Endothelial cell (in vitro differentiated cells): ENCODE measurements around the gene RAPGEF2. TPM values are rescaled to one million over a fixed set of nuclear protein-coding genes. Genes with fewer than 3 reads are reported as not detected.
A peak's percentile ranks its signal among the peaks of the same experiment; 100 is the strongest.

Experiments used
- DNase-seq: peaks from one replicate; pipeline ENCODE4 v3.0.0; 2021; ENCODE audit warnings: low spot score
- H3K27ac Mint-ChIP-seq: one replicate; pipeline ENCODE4 v1.8.0; 2021; ENCODE audit warnings: mixed read lengths, inconsistent platforms; ENCODE audit not compliant: unreplicated experiment
- H3K27me3 Mint-ChIP-seq: one replicate; pipeline ENCODE4 v1.8.0; 2021; ENCODE audit warnings: mild to moderate bottlenecking, moderate library complexity, mixed read lengths, inconsistent platforms; ENCODE audit not compliant: unreplicated experiment
- H3K36me3 Mint-ChIP-seq: one replicate; pipeline ENCODE4 v1.8.0; 2021; ENCODE audit warnings: mild to moderate bottlenecking, low read depth, mixed read lengths, inconsistent platforms; ENCODE audit not compliant: unreplicated experiment
- H3K4me1 Mint-ChIP-seq: one replicate; pipeline ENCODE4 v1.8.0; 2021; ENCODE audit warnings: mild to moderate bottlenecking, mixed read lengths, inconsistent platforms; ENCODE audit not compliant: unreplicated experiment
- H3K4me3 Mint-ChIP-seq: one replicate; pipeline ENCODE4 v1.8.0; 2021; ENCODE audit warnings: mild to moderate bottlenecking, mixed read lengths, inconsistent platforms; ENCODE audit not compliant: unreplicated experiment
- H3K9me3 Mint-ChIP-seq: one replicate; pipeline ENCODE4 v1.8.0; 2021; ENCODE audit warnings: mixed read lengths, inconsistent platforms; ENCODE audit not compliant: unreplicated experiment
- CTCF ChIP-seq: fragments of 200-600 bp; sonication (generic); IDR thresholded peaks from one replicate; pipeline ENCODE4 v1.5.0; 2021; ENCODE audit warnings: antibody characterized with exemption; ENCODE audit not compliant: unreplicated experiment
- total RNA-seq: library from RNA; stranded (reverse); fragmentation: NEBNext Ultra II Directional; extraction: Animal tissue kit (Norgen Biotek cat#: 25700); gene quantifications from one replicate; pipeline ENCODE4 v1.2.1, GENCODE V29; 2021; ENCODE audit not compliant: unreplicated experiment

The RAPGEF2 gene
- total RNA-seq, 1 donor from 2014 or later, result 108 TPM

- Mint-ChIP-seq H3K27me3 (peaks cover 1% of the 10 kb centered on the region), H3K9me3 (no peaks in the 10 kb centered on the region), H3K4me1 (peaks cover 17% of the 10 kb centered on the region), H3K4me3 (no peak overlapping the region), H3K27ac (no peak overlapping the region), H3K36me3 (no peaks in the 10 kb centered on the region)
- TF ChIP-seq CTCF, result no peak
- no peak for DNase-seq
Measured at GRCh38 chr4:159188646-159189045, 85.8 kb downstream of the RAPGEF2 start.

GRCh38 chr4:159190651-159191050 is 87.8 kb downstream of the RAPGEF2 start:
- Mint-ChIP-seq H3K36me3 (peaks cover 10% of the 10 kb centered on the region), H3K4me3 (no peak overlapping the region)

GRCh38 chr4:159191989-159192388 is 89.1 kb downstream of the RAPGEF2 start:
- H3K4me3 Mint-ChIP-seq, result no peak overlapping the region
- H3K27ac Mint-ChIP-seq, result no peak overlapping the region
- no peaks in the 10 kb centered on the region for H3K9me3 Mint-ChIP-seq
- H3K36me3 Mint-ChIP-seq, result peaks cover 10% of the 10 kb centered on the region
- peak; percentile 46 for TF ChIP-seq CTCF
- H3K4me1 Mint-ChIP-seq, result peaks cover 20% of the 10 kb centered on the region
- H3K27me3 Mint-ChIP-seq, result no peaks in the 10 kb centered on the region
- DNase-seq, result no peak

More at GRCh38 chr4:159190651-159191050, 87.8 kb downstream of the RAPGEF2 start:
- Mint-ChIP-seq H3K27me3 (no peaks in the 10 kb centered on the region), H3K4me1 (peaks cover 20% of the 10 kb centered on the region), H3K27ac (no peak overlapping the region), H3K9me3 (no peaks in the 10 kb centered on the region)
- no peak for DNase-seq
- no peak for TF ChIP-seq CTCF

GRCh38 chr4:159193046-159193620 is 90.3 kb downstream of the RAPGEF2 start:
- Mint-ChIP-seq H3K4me1 (peaks cover 20% of the 10 kb centered on the region), H3K4me3 (no peak overlapping the region), H3K27ac (no peak overlapping the region), H3K36me3 (peaks cover 15% of the 10 kb centered on the region), H3K9me3 (no peaks in the 10 kb centered on the region), H3K27me3 (peaks cover 2% of the 10 kb centered on the region)
- DNase-seq, result no peak
- no peak for TF ChIP-seq CTCF

- peaks cover 19% of the 10 kb centered on the region for H3K4me1 Mint-ChIP-seq
- H3K27ac Mint-ChIP-seq, result peak overlapping the region; percentile 31
- no peak overlapping the region for H3K4me3 Mint-ChIP-seq
- TF ChIP-seq CTCF, result no peak
- no peak for DNase-seq
- no peaks in the 10 kb centered on the region for H3K9me3 Mint-ChIP-seq
- peaks cover 4% of the 10 kb centered on the region for H3K27me3 Mint-ChIP-seq
- H3K36me3 Mint-ChIP-seq, result peaks cover 15% of the 10 kb centered on the region
Measured at GRCh38 chr4:159195361-159195769, 92.5 kb downstream of the RAPGEF2 start.
